ENCODE results near the gene BCAR1.
"Not testable (repeated sequence)": the region's sequence is repeated elsewhere in the genome, so short reads cannot be mapped to it uniquely, and the experiment has no call there.

The BCAR1 gene

DNA sequence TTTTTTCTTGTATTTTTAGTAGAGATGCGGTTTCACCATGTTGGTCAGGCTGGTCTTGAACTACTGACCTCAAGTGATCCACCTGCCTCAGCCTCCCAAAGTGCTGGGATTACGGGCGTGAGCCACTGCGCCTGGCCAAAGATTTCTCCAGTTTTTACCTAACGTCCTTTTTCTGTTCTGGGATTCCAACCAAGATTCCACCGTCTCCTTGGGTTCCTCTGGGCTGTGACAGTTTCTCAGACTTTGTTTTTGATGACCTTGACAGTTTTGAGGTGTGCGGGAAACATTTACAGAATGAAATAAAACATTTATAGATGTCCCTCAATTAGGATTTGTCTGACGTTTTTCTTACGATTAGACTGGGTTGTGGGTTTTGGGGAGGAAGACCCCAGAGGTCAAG lies 17.9 kb upstream of the BCAR1 start:
- DNase-seq: not testable (repeated sequence)

DNA sequence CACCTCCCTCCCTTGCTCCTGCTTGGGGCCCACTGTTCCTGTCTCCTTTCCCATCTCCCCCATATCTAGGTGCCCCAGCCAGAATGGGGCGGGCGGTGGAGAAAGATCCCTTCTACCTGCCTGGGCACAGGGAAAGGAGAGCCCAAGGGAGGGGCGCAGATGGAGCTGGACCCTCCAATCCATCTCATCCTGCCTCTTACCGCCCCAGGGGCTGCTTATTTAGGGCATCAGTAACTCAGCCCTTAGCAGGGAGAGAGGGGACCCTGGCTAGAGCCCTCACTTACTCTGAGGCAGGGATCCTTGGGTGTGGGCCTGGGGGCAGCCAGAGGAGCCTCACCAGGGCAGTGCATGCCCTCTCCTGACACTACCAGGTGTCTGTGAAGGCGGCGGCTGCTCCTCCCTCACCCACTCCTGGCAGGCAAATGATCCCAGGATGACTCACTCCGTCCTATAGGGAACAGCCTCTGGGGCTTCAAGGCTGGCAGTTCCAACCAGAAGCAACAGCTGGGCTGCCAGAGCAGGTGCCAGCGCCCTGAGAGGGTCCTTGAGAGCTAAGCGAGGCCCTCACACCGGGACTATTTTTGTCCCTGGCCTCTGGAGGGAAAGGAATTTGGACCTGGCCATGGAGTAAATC lies 16.3 kb upstream of the BCAR1 start:
- no peak for DNase-seq

DNA sequence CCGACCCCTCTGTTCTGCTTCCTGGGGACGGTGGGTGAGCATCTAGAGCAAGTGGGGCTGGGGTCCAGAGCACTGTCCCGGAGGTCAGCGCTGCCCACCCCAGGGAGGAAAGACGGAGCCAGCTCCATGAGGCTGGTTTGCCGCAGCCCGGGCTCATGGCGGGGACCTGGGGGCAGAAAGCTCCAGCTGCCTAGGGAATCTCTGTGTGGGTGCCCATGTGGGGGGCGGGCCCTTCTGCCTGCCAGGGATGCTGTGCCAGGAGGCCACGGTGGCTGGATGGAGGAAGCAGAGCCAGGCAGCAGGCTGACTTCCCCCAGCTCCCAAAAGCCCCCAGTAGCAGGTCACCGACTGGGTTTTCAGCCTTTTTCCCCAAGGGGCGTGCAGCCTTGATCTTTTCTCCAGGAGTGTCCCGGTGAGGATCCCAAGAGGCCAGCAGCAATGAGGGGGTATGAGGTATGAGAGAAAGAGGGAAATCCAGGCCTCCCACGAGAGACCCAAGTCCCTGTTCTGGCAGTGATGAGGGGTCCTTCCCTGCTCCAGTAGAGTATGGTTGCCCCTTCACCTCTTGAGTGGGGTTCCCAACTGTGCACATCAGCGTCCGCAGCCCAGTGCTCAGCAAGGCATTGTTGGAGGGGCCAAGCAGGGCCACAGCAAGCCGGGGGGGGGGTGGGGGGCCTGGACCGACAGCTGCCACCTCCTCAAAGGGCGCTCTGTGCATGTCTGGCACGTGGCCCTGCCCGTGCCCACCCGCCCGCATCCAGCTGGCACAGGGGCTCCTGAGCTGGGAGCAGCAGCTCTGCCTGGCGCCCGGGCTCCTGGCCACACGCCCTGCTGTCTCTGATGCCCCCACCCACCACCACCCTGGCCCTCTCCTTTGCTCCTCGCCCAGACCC lies 15.6 kb upstream of the BCAR1 start:
- no peak for DNase-seq

DNA sequence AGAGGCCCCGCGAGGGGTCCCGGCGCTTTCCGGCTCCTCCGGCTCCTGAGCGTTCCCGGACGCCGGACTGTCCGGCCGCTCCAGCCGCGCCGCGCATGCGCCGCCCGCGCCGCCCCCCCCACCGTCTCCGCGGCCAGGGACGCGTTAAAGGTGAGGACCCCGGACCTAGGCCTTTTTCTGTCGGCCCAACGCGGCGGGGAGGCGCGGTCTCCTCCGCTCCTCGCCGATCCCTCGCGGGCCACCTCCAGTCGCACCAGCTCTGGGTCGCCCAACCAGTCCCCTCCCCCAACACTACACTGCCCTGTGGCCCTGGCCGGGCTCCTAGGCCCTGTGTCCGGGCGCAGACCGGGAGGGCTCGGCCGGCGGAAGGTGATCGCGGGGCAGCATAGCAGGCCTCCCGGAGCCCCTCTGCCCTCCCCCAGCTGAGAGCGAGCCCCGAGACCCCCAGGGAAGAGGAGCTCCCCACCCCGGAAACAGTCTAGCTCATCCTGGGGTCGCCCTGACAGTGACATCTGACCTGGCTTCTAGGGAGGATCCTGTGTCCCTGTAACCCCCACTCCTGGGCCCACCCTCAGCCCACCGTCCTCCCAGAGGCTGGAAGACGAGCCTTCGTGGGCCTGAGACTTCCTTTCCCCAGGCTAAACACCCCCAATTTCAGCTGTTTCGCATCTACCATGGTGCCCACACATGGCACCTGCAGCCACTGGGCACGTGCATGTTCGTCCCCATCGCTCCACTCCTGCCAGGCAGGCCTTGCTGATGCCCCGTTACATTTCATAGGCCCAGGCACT lies 14.7 kb upstream of the BCAR1 start:
- DNase-seq: no peak

DNA sequence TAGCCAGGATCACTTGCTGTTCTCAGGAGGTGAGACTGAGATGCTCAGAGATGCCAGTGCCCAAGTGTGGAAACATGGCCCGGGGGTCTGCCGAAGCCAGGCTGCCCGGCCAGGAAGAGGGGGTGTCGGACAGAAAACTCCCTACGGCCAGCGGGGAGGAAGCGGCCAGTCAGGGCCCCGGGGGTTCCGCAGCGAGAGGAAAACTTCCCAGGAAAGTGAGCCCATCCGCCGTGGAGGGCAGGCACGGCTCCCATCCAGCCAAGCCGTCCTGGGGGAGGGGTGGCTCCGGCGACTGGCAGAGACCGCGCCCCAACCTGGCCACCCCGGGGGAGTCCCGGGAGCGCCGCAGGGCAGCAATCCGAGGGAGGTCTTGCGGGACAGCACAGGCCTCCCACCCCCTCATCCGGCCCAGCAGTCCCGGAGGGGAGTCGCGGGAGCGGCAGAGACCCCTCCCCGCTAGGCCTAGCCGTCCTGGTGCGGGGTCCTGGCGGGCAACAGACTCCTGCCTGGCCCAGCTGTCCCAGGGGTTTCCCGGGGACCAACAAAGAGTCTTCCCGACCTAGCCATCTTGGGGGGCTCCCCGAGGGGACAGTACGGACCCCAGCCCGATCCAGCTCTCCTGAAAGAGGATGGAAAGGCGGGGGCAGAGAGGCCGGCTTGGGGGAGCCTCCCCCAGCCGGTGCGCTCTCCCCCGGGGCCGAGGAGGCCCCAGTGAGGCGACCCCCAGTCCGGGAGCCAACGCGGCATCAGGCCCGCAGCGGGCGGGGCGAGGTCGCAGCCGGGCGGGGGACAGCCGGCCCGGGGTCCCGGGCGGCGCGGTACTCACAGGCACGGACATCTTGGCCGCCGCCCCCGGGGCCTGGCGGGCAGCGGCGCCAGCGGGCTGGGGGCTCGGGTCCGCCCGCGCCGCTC lies 13.8 kb upstream of the BCAR1 start:
- no peak for DNase-seq

DNA sequence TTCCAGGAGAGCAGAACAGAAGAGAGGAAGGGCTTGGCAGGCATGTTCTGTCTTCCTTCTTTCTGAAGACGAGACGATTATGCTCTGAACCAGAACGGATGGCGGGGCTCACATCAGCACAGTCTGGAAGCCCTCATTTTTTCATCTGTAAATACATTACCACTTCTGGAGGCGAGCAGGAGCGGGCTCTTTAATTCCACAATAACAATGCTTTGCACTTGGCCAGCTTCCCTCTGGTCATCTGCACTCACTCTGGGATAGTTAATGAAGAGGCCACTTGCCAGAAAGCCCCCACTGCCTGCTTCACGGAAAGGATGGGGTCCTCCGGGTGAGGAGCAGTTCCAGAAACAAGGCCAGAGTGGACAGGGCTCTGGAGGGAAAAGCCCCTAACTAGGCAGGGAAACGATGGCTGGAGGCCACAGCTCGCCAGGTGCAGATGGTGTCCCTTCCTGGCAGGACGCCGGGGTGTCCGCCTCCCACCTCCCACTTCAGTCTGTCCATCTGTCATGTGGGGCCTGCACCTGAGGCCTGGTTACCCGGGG lies 13.1 kb upstream of the BCAR1 start:
- DNase-seq: no peak

DNA sequence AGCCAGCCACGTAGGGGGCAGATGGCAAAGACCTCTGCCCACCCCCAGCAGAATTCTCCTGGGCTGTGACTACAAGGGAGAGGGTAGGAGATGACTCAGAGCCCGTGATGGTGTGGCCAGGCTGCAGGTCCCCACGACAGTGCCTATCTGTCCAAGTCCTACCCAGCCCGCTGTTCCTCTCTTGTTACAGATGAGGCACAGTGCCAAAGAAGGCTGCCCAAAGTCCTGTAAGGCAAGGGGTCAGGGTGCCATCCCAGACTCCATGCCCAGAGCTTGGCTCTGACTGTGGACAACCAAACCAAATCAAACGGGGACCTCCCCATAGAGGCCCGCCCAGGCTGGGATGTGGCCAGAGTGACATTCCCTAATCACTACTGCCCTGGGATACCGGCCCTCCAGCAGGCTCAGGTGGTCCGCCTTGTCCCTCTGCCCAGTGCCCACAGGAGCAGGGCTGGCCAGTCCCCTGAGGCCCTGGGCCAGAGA lies 12.6 kb upstream of the BCAR1 start:
- no peak for DNase-seq

DNA sequence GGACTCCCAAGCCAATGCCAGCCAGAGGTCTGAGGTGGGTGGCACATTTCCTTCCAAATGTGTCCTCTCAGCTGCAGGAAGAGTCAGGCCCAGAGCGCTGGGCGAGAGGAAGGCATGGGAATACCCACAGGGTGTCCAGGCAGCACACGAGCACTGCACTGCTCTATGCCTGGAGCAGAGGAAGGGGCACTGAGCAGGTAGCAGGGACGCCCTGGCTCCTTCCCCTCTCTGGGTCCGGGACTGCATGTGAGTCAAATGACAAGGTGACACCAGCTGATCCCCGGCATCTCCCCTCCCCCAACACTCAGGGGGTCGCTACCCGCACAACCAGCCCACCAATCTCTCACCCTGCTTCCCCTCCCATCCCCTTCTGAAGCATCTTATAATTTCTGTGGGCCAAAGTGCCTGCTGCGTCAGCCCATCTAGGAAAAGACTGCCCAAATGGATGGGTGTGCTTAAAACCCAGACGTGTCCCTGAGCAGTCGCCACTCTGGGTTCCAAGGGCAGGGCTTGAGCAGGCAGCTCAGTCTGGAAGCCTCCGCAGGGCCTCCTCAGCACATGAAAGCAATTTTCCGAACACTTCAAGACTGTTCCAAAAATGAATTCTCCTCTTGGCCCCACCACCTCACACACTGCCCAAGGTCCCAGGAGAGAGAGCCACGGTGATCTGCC lies 12.0 kb upstream of the BCAR1 start:
- DNase-seq: no peak

DNA sequence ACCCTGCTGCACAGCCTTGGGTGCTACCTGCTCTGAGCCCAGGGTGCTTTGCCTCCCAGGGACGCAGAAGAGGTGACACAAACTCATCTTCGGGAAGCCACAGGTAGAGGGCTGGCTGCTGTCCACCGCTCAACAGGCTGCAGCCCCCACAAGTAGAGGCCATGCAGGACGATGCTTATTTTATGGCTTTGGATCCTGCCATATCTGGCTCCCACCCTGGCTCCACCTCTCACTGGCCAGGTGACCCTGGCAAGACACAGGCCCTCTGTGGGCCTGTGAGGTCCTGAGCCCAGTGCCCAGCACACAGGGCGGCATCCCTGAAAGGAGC lies 11.3 kb upstream of the BCAR1 start:
- no peak for DNase-seq

DNA sequence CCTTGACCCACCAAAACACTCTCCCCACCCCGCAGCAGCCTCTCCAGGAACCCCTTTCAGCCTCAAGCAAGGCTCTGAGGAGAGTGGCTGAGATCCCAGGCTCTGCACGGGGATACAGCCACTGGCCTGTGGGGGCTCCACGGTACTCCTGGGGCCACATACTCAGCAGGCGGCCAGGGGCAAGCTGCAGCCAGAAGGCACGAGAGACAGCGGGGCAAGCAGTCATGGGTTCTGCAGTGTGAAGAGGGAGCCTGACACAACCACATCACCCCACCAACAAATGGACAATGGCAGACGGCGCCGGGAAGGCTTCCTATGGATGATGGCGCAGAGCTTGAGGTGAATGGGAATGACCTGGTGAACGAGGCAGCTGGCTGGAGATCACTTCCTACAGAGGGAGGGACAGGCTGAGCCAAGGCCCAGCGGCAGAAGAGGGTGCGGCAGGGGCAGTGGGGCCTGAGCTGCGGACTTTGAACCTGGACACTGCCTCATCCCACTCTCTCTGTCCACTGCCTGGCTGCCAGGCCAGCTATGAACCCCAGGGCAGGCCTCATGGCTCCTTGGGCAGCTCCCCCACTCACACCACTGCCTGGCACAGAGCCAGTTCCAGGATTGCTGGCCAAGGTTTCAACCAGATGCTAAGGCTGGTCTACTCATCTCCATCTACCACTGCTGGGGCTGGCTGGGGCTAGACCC lies 10.8 kb upstream of the BCAR1 start:
- DNase-seq: no peak

DNA sequence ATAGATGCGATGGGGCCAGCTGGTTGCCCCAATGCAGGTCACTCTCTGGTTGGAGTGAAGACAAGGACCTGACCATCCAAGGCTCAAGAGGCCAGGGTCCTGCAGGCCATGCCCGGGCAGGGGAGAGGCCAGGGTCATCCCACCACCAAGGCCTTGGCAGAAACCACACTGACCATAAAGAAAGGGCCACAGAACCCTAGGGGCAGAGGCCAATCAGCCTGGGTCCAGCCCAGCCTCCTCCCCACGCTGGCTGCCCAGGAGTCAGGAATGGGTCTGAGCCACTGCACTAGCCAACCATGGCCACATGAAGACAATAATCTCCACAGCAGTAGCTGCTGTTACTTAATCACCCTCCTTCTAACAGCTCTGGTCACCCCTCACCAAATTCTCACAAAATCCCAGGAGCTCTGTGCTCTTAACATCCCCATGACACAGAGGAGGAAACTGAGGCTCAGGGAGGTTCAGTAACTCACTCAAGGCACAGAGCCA lies 10.2 kb upstream of the BCAR1 start:
- no peak for DNase-seq

DNA sequence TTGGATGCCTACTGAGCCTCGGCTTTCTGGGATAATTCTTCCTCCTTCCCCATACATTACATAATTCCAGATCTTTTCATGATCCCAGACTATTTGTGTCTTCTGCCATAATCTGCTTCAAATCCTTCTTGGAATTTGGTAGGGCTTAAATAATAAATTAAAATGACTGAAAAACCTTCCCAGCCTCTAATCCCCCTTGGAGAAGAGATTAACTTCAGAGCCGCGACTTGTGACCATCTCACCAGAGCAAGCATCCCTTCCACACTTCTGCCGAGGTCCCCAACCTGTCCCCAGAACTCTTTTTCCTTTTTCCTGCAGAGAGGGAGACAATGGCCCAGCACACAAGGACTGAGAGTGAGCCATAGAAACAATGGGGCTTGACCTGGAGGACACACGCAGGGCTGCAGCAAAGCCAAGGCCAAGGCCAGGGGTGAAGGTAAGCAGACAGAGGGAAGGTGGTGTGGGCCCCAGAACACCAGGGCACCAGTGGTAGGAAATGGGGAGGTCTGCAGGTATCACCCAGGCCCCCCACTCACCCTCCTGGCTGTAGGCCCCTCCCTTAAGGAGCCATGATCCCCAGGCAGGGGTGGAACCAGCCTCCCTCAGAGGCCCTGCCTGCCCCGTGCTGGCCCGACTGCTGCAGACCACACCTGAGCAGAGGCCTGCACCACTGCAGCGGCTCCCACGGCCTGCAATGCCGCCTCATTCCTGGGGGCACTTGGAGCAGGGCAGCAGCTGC lies 9.6 kb upstream of the BCAR1 start:
- no peak for DNase-seq

DNA sequence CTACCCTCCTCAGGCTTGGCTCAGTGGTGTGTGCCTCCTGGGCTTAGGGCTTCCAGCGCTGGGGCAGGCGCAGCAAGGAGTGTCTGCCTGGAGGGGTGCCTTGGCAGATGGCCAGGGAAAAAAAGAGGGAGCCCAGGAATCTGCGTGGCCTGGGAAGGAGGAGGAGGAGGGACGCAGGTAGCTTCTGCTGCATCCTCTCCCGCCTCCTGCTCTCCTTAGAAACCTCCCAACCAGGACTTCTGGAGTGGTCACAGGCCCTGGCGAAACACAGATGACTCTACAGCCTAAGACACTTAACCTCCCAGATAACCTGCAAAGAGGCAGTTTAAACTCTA lies 7.3 kb upstream of the BCAR1 start:
- DNase-seq: no peak

DNA sequence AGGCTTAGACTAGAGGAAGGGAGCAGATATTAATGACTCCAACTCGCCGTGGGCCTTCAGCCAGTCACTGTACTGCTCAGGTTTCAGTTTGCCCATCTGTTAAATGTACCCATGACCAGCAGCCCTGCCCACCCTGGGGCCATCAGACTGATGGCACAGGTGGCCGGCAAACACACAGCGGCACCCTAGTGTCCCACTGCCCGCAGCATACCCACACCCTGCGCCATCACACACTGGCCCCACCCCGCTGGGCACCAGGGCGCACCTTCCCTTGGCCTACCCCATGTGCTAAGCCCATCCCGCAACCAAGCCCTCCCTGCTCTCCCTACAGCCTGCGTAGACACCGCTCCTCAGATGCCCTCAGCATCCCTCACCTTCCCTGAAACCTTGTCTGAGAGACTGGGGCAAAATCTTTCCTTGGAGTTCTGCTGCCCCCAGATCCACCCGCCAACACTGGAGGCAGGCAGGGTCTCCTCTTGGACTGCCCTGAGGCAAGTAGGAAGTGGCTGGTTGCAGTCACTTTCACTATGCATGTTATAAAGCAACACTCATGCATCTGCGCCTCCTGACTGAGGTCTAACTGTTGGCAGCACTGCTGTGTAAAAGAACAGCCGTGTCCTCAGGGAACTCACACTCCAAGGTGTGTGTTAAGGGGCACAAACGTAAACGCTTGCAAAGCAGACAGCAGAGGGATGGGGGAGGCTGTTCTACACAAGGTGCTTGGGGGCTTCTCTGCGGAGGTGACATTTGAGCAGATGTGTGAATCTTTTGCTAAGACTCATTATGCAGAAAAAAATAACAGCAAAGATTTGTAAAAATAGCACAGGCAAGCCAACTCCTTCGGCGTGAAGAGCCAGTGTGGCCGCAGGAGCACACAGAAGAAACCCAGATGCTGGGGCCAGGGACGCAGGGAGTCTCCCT lies 6.7 kb upstream of the BCAR1 start:
- DNase-seq: no peak

DNA sequence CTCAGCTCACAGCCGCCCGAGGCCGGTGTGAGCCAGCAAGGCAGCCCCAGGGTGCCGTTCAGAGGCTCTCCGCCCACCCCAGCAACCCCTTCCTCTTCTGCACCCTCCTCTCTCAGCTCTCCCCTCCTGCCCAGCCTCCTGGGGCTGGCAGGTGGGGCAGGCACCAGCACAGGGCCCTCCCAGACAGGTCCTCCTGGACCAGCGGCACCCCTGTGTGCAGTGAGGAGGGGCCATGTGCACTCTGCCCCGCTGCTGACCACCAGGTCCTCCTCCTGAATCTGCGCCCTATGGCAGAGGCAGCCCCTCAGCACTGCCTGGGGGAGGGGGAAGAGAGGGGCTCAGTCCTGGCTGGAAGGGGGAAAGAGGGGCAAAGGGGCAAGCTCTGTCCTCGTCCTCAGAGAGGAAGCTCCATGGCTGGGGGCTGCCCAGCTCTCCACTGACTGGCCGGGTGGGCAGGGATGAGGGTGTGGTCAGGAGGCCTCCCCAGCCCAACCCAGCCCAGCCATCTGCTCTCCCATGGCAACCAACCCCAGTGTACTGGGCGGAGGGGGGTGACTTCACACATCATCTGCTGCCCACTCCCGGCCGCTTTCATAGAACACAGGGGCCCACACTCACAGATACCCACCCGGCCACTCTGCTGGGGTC lies 5.4 kb upstream of the BCAR1 start:
- DNase-seq: no peak

DNA sequence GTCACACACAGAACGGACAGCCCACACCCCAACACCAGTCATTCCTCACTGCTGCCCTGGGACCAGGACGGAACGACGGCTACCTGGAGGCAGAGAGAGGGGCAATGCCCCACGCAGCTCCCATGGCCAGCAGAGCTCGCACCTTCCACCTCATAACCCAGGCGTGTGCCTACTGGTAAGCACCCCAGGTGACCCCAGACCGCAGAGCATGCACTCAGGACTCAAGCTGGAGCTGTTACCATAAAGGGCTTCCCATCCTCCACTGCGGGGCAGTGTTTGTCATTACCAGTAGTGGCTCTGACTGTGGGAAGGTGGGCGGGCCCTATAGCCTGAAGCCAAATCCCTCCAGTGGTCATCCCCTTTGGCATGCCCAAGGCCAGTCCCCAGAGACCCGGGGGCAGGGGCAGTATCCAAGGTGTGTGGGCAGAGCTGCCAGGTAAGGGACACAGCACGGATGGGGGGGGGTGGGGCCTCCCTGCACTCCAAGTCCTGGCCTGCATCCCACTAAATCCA lies 4.7 kb upstream of the BCAR1 start:
- DNase-seq: no peak

DNA sequence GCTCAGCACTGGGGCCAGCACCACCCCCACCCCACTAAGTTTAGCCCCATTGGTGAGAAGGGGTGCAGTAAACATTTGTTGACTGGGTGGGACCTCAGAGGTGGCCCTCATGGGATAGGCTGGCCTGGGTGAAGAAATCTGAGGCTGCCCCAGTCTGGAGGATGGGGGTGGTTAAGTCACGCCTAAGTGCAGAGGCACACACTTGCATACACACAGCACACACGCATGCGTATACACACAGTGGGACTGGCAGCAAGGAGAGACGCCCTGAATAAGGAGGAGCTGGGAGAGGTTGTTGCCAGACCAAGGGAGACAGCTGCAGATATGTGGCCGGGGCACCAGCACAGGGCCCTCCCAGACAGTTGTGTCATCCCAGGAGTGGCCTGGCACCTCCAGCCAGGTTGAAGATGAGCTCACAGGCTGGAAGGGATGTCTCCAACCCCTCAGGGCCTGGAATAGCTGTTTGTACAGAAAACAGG lies 3.0 kb upstream of the BCAR1 start:
- no peak for DNase-seq
